Activated CD4-positive, CD25-positive, alpha-beta regulatory T cell treated with anti-CD3 and anti-CD28 coated beads, Interleukin-2, amount 50 U/mL, for 72 hours (primary cell): ENCODE measurements around the gene GPATCH2.
"Not testable (repeated sequence)": the region's sequence is repeated elsewhere in the genome, so short reads cannot be mapped to it uniquely, and the experiment has no call there.

ENCODE experiments used
- DNase-seq: peaks from one replicate; pipeline ENCODE4 v3.0.0; 2021

The GPATCH2 gene

DNA sequence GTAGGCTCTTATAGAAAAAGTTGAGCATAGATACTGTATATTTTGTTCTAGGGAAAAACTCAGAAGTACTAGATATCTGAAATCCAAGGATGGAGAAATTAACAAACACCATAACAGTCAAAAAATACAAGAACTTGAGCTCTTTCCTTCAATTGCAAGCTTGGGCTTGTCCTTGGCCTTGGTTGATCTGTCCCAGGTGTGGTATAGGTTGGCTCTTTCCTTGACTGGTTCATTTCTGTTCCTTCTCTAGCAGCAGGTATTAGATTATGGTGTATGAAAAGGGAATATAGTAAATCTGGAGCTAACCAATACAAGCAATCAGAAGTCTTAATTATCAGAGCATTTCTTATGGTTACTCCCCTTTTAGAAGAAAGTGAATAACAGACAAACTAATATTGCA is 198.6 kb downstream of the GPATCH2 start:
- DNase-seq, result no peak

DNA sequence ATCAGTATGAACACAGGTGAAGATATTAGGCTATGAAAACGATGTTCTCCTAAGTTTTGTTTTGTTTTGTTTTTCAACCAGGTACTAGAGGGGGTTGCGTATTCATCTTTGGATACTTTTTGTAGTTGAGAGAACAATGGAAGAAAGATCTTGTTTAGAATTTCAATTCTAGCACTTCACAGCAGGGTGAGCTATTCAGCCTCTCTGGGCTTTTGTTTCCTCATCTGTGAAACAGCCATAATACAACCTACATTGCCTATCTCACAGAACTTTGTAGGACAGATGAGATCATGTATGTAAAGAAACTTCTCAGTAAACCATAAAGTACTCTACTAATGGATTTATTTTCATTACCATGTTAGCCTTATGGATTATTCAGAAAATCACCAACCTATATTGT is 199.5 kb downstream of the GPATCH2 start:
- no peak for DNase-seq

DNA sequence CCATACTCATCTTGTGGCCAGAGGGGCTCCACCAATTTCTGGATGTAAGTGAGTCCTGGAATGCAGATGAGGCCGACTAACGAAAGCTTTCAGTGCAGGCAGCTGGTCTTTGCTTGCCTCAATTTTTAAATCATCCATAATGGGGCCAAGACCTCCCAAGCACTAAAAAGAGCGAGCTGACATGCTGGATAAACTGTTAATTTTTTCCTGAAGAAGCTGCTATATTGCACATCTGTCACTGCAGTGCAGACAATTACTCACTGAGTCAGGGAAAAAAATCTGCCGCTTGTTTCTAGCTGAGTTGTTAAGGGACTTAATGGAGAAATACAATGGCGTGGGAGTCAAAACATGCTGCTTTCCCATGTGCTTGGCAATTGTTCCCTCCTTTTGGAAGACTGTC is 205.5 kb downstream of the GPATCH2 start:
- DNase-seq, result no peak

DNA sequence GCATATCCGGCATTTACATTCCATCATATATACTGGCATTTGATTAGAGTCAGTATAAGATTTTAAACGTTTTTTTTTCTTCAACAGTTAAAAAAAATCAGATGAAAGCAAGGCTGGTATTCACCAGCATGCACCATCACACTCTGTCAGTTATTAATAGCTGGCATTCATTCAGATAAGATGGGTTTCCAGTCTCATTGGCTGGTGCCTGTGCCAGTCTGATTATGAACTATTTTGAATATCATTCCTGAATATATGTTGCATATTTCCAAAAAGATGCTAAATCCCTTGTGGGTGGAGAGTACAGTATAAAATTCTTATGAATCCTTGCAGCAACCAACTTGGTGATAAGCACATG is 211.7 kb downstream of the GPATCH2 start:
- DNase-seq, result no peak

DNA sequence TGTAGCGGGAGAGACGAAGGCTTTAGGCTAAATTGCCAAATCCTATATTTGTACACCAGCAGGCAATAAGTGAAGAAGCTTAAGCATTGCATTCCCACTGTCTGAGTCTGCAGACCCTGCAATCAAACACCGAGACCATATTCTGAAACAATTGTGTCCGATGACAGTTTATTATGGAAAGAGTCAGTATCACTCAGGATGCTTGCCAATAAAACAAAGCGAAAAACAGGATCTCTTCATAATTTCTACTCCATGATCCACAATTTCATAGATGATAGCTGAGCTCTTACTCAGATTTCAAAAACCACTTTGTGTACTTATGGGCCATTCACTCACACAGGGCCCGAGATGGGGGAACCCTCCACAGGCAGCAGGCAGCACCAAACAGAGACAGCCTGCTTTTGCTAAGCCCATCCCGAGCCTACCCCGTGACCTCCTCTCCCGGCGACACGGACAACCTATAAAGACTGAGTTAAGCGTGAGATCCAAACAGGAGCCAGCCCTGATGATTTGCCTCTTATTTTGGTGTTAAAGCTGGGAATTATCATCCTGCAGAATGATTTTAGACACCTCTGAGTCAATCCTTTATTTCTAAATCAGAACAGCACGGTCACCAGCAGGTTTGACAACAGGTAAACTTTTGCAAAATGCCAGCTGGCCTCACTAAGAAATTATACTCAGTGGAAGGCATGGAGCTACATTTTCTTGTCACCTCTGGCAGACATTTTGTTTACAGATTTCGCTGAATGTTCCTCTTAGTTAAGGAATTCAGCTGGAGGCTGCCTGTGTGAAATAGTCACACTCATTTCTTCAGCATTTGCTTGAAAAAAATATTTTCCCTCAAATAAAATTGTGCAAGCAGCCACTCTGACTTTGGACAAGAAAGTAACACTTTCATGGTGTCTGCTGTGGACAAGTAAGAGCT is 212.4 kb downstream of the GPATCH2 start:
- no peak for DNase-seq

DNA sequence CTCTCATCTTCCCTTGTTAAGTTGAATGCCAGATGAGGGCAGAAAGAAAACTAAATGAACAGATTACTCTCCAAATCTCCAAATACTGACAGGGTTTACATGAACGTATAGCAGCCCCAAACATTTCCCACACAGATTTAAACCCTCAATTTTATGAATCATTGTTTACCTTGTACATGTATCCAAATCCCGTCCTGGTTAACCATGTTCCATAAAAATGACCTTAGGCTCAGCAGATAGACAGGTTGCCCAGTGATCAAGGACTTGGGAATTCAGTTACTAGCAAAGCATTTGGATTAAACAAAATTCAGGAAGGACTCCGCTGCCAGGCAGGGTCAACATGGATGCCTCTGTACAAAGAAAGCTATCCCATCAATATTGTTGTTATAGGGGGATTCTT is 213.5 kb downstream of the GPATCH2 start:
- no peak for DNase-seq

DNA sequence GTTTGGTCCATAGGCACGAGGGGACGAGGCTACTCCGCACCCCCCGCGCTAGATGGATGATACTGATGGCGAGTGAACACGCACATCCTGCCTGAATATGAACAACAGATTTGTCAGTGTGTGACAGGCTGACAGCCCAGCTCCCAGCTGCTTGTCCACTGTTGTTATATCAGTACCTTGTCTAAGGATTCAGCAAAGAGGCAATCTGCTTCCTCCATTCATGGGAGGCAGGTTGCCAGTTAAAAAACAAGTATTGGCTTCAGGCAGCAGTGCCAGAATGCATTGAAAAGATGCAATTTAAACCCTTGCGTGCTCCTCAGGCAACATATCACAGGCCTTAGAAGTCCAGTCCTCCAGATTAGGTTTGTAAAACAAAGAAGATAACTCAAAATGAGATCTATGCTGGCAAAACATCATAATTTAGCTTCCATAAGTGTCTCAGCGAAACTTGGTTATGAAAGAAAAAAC is 223.3 kb downstream of the GPATCH2 start:
- DNase-seq, result no peak

DNA sequence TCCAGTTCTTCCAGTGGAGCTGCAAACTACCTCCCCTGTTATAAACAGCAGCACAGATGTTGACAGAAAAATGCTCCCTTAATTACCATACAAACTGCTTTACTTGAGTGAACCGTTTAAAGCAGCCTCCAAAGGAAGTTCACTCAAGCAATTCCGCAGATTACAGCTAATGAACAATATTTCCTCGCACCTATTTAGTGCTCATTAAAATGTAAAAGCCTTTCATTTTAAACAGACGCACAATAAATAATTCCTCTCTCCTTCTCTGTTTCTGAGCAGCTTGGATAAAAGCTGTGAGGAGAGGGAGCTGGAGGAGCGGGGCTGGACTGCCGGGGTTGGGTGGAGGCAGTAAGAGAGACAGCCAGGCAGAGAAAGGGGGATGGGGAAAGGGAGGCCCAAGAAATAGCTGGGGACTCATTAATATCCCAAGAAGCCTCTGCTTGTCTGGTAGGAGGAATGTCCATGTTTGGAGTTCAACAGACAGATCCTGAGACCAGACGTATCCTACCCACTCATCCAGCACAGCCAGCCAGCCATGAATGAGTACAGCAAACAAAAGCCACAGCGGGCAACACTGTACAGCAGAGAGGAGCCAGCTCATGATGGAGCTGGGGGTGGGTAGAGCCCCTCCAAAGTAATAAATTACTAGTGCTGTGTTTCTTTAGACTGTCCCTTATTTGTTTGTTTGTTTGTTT is 227.7 kb downstream of the GPATCH2 start:
- DNase-seq, result no peak

DNA sequence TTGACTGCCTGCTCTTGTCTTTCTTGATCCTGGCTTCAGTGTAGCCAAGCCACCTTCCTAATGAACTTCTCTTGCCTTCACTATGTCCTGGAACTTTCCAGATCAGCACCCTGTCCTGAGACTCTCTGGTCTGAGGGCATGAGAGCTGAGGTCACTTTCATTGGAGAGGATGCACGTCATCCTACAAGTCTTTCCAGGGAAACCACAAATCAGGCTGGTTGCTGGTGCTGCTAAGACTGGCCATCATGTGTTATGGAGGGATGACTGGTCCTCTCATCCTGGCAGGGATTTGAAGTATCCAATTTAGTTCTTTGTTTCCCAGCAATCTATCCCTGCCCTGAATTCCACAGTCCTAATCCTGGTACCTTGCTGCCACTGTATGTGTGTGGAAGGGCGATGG is 228.6 kb downstream of the GPATCH2 start:
- no peak for DNase-seq

DNA sequence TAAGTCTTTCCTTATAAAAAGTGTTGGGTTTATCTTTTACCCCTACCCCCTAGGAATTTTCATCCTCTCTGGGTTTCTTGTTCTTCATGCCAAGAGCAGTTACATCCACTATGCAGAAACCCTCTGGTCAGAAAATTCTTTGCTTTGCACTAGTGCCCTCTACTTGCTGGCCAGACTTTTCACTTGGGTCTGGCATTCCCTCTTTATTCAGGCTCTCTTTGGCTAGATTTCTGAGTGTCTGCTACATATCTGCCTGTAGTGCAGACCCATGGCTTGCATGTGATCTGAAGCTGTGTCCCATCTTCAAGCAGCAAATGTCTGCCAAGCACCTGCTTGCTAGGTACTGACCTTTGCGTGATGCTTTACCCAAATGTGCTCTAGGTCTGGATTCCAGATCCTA is 237.0 kb downstream of the GPATCH2 start:
- DNase-seq, result no peak

DNA sequence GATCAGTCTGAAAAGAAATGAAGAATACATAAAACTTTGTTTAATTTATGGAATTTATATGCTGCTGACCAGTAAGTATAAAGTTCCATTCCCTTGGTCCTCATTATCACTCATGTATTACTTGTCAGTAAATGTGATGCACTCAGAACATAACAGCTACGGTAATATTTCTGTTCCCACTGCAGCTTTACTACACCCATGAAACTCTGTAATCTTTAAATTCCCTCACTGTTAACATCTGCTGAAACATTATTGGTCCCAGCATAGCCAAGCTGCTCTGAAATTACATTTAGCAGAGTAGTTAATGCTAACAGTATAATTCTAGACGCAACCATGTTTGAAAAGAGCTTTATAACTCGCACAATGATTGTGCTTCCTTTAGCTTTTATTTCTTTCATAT is 238.4 kb downstream of the GPATCH2 start:
- no peak for DNase-seq

DNA sequence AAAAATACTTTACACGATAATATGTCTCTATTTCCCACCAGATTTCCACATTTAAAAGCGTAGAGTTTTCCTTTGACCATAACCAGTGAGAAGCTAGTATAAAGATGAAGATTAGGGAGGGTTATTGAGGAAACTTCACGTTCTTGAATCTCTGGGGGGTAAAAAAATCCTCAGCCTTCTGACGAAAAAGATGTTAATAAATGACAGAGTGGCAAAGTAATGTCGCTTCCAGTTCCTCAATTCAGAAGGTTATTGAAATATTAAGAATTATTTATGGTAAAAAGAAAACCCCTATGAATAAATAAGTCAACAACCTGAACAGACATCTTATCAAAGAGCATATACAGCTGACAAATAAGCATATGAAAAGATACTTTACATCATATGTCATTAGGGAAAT is 241.0 kb downstream of the GPATCH2 start:
- DNase-seq, result no peak

DNA sequence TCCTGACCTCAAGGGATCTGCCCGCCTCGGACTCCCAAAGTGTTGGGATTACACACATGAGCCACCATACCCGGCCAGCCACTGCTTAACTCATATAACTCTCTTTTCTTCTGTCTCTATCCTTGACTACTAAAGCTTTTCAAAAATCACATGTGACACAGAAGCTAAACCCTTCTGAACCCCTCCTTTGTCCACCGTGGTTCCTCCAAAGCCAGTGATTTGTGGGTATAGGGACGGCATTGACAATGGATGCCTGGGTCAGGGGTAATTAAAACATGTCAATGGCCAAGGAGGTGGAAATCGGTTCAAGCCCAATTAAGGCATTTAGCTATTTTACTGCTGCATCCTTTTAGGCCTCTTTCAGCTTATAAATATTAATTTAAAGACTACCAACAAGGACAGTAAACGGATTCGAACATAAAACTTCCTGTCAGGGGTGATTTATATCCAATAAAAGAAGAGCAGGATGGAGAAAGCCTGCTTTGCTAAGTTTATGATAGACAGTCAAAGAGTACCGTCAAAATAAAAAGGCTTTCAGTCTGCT is 242.3 kb downstream of the GPATCH2 start:
- DNase-seq, result no peak

DNA sequence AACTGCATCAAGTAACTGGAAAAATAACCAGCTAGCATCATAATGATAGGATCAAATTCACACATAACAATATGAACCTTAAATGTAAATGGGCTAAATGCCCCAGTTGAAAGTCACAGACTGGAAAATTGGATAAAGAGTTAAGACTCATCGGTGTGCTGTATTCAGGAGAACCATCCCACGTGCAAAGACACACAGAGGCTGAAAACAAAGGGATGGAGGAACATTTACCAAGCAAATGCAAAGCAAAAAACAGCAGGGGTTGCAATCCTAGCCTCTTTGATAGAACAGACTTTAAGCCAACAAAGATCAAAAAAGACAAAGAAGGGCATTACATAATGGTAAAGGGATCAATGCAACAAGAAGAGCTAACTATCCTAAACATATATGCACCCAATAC is 249.1 kb downstream of the GPATCH2 start:
- not testable (repeated sequence) for DNase-seq

DNA sequence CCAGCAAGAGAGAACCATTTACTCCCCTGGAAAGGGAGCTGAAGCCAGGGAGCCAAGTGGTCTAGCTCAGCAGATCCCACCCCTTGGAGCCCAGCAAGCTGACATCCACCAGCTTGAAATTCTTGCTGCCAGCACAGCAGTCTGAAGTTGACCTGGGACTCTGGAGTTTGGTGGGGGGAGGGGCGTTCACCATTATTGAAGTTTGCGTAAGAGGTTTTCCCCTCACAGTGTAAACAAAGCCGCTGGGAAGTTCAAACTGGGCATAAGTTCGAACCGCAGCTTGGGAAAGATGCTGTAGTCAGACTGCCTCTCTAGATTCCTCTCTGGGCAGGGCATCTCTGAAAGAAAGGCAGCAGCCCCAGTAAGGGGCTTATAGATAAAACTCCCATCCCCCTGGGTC is 251.1 kb downstream of the GPATCH2 start:
- DNase-seq, result not testable (repeated sequence)

DNA sequence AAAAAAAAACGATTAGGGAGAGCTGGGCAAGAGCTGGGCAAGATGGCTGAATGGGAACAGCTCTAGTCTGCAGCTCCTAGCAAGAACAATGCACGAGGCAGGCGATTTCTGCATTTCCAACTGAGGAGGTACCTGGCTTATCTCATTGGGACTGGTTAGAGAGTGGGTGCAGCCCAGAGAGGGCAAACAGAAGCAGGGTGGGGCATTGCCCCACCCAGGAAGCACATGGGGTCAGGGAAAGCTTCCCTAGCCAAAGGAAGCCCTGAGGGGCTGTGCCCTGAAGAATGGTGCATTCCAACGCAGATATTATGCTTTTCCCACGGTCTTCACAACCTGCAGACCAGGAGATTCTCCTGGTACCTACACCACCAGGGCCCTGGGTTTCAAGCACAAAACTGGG is 251.6 kb downstream of the GPATCH2 start:
- DNase-seq, result no peak
